ENCODE measurements around the gene RNF115. TPM values are rescaled to one million over a fixed set of nuclear protein-coding genes. Genes with fewer than 3 reads are reported as not detected.
A peak's percentile ranks its signal among the peaks of the same experiment; 100 is the strongest.

The RNF115 gene
- total and polyA plus RNA-seq, 3 donors from 2014 or later = 13.8 to 29.1 (median 24.4) TPM

DNA sequence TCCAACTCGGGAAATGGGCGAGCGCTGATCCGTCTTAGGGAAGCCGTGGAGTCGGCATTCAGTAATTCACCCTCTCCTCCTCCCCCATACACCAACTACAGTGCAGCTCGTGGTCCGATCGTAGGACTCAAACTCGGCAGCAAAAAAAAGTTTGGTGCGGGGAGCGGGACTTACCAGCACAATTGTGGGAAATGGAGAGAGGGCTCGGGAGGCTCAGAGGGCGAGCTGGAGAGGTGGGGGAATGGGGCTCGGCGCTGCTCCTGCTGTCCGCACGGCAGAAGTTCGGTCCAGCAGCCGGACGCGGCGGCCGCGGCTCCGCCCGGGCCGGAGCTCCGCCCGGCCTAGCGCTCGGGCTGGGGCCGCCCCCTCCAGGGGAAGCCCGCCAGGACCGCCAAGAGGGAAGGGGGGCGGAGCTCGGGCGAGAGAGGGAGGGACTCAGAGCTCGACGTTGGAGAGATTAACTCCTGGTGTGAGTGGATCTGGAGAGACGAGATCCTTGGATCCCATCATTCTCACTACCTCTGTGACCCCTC is 35.7 kb upstream of the RNF115 start:
- DNase-seq = peak; percentile 91
- TF ChIP-seq CTCF (IDR thresholded peaks at IDR 0.05) = no peak
- TF ChIP-seq POLR2A (IDR thresholded peaks at IDR 0.05) = no peak
- Histone ChIP-seq H3K36me3 (ENCODE audit: low read depth, missing control alignments) (no peaks in the 10 kb centered on the region), H3K9me3 (no peaks in the 10 kb centered on the region), H3K4me1 (peaks cover 13% of the 10 kb centered on the region), H3K4me3 (peak overlapping the region; percentile 82 to 85), H3K27me3 (no peaks in the 10 kb centered on the region), H3K27ac (peak overlapping the region; percentile 88 to 91)
- WGBS, 2 donors = 0 to 1% methylated on average over 32 to 38 of the region's 41 CpGs
- intact Hi-C loops (cut with DNase I; ENCODE audit: low total_unique reads) = no loop called here

DNA sequence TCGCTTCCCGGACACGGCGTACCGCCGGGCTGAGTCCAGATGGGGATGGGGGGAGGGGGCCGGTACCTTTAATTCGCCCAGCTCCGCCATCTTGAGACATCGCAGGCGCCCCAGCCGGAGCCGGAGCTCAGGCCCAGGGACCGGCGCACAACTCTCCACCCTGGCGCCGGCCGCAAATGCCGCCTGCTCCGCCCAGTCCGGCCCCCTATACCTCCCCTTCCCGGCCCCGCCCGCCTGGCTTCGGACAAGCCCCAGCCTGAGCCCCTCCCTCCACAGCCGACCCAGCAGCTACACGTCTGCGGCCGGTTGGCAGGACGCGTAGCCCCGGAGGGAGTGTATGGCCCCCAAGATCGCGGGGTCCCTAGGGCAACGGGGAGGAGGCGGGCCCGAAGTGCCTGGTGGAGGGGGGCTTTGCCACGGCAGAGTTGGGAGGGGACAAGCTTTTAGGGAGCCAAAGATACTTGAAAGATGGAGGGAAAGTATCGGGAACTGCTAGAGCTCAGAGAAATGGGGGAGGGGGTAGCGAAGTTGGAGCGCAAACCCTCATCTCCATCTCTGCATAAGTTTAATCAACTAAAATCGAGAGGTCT is 35.1 kb upstream of the RNF115 start, which contains the start of gene PIAS3:
PIAS3 (minus strand) TSS at position 181 of the 590 bp plus-strand sequence; CDS start at position 90, 91 bp downstream.
- WGBS, 2 donors = 1 to 2% methylated on average over 9 to 41 of the region's 42 CpGs
- Histone ChIP-seq H3K27ac (peak within 1 kb of the TSS; percentile 88 to 91), H3K36me3 (ENCODE audit: low read depth, missing control alignments) (no peaks in the 10 kb centered on the region), H3K4me3 (peak within 1 kb of the TSS; percentile 82 to 85), H3K4me1 (peaks cover 13% of the 10 kb centered on the region), H3K9me3 (no peaks in the 10 kb centered on the region), H3K27me3 (no peaks in the 10 kb centered on the region)
- TF ChIP-seq POLR2A (IDR thresholded peaks at IDR 0.05) (peak; percentile 20), CTCF (IDR thresholded peaks at IDR 0.05) (peak in 1 of 3 experiments; percentile 7)
- peak; percentile 97 for DNase-seq
- intact Hi-C loops (cut with DNase I; ENCODE audit: low total_unique reads) = no loop called here

DNA sequence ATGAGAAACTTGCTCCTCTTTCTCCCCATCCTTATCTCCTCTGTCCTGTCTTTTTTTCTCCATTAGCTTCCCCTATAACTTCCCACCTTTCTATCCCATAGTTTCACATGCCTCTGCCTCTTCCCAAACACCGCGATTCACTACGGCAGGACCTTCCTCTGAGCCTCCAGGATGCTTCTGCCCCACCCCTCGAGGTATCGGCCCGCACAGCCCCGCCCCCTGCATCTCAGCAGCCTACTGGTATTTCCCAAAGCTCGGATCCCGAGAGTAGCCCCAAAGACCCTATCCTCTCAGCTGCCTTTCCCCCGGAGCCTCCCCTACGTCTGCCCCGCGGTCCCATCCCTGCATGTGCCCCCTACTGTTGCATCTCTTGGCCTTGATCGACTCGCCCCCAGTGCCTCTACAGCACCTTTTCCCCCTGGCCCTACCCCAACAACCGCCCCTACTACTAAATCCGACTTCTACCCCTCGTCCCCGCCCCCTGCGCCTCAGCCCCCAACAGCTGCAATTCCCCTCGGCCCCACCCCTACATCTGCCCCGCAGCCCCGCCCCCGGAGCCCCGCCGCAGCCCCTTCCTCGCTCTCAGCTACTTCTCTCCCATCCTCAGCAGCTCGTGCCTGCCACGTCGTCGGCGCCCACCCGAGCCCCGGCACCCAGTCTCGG is 34.5 kb upstream of the RNF115 start:
- intact Hi-C loops (cut with DNase I; ENCODE audit: low total_unique reads) = no loop called here
- DNase-seq = peak; percentile 73
- no peak for TF ChIP-seq POLR2A (IDR thresholded peaks at IDR 0.05)

GRCh38 chr1:145857170-145857569 is 33.3 kb upstream of the RNF115 start:
- Histone ChIP-seq H3K36me3 (ENCODE audit: low read depth, missing control alignments) (no peaks in the 10 kb centered on the region), H3K4me1 (peaks cover 13% of the 10 kb centered on the region), H3K27ac (no peak overlapping the region), H3K9me3 (no peaks in the 10 kb centered on the region), H3K27me3 (no peaks in the 10 kb centered on the region), H3K4me3 (no peak overlapping the region)
- intact Hi-C loops (cut with DNase I; ENCODE audit: low total_unique reads) = no loop called here
- TF ChIP-seq CTCF (IDR thresholded peaks at IDR 0.05) (no peak), POLR2A (IDR thresholded peaks at IDR 0.05) (no peak)
- no peak for DNase-seq
- 78 to 89% methylated on average over 4 of the region's 4 CpGs for WGBS, 2 donors

More for the DNA sequence above, 34.5 kb upstream of the RNF115 start:
- H3K4me1 ChIP-seq = peaks cover 13% of the 10 kb centered on the region
- H3K27me3 ChIP-seq = no peaks in the 10 kb centered on the region
- H3K9me3 ChIP-seq = no peaks in the 10 kb centered on the region
- H3K36me3 ChIP-seq (ENCODE audit: low read depth, missing control alignments) = no peaks in the 10 kb centered on the region
- H3K27ac ChIP-seq = peak overlapping the region; percentile 88 to 91
- peak overlapping the region; percentile 82 to 85 for H3K4me3 ChIP-seq
- WGBS, 2 donors = 0 to 1% methylated on average over 22 to 35 of the region's 35 CpGs

DNA sequence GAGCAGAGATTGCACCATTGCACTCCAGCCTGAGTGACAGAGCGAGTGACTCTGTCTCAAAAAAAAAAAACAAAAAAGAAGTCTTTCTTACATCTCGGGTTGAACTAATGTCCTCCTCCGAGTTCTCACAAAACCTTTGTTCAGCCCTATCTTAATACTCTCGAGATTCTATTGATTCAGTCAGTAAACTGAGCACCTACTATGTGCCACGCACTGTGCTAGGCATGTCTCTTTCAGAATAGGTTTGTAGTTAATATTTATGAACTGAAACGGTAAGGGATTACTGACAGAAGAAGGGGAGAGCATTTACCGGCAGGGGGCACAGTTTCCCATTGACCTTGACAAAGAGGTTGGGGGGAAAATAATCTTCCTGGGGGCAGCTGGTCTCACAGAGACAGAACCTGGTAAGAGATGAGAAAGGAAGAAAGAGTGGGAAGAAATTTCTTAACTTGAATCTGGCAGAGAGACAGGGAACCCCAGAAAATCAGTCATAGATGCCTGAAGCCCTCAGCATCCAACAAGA is 31.6 kb upstream of the RNF115 start:
- intact Hi-C loops (cut with DNase I; ENCODE audit: low total_unique reads) = no loop called here
- DNase-seq = no peak
- WGBS, 2 donors = 81 to 83% methylated on average over 7 of the region's 7 CpGs
- no peak overlapping the region for H3K4me3 ChIP-seq
- TF ChIP-seq CTCF (IDR thresholded peaks at IDR 0.05) = no peak
- no peak for TF ChIP-seq POLR2A (IDR thresholded peaks at IDR 0.05)
- no peaks in the 10 kb centered on the region for H3K27me3 ChIP-seq
- H3K4me1 ChIP-seq = peaks cover 13% of the 10 kb centered on the region
- no peaks in the 10 kb centered on the region for H3K9me3 ChIP-seq
- H3K36me3 ChIP-seq (ENCODE audit: low read depth, missing control alignments) = no peaks in the 10 kb centered on the region
- H3K27ac ChIP-seq = no peak overlapping the region
